Left lung (tissue), 10 donors: ENCODE measurements around the gene DEPDC7. TPM values are rescaled to one million over a fixed set of nuclear protein-coding genes. Genes with fewer than 3 reads are reported as not detected.

Experiments used
- ATAC-seq: fragments of 200-7000 bp; cut with Tn5 transposase; one replicate; pipeline ENCODE4 v1.9.1; 2020; ENCODE audit warnings: moderate library complexity
- DNase-seq, 4 donors: peaks; one replicate each; pipeline ENCODE4 v3.0.0-alpha.2; 2013 to 2020
- H3K27ac ChIP-seq, 2 donors: fragments of 200-600 bp; sonication (generic) in 1 of 2; one replicate each; pipeline versions ENCODE4 v1.5.0 to v1.8.0; 2020 to 2021
- H3K27me3 ChIP-seq, 2 donors: fragments of 200-600 bp; sonication (generic) in 1 of 2; one replicate each; pipeline versions ENCODE4 v1.5.0 to v1.8.0; 2020 to 2021
- H3K36me3 ChIP-seq, 2 donors: fragments of 200-600 bp; sonication (generic) in 1 of 2; one replicate each; pipeline versions ENCODE4 v1.5.0 to v1.8.0; 2020 to 2021
- H3K4me1 ChIP-seq, 2 donors: fragments of 200-600 bp; one replicate each; pipeline ENCODE4 v1.8.0; 2021
- H3K4me3 ChIP-seq, 2 donors: fragments of 200-600 bp; sonication (generic) in 1 of 2; one replicate each; pipeline versions ENCODE4 v1.5.0 to v1.8.0; 2020 to 2021; ENCODE audit warnings: mild to moderate bottlenecking in 1 of 2
- H3K9me3 ChIP-seq, 2 donors: fragments of 200-600 bp; sonication (generic) in 1 of 2; one replicate each; pipeline versions ENCODE4 v1.5.0 to v1.8.0; 2020 to 2021
- CTCF ChIP-seq, 2 donors: fragments of 200-600 bp; sonication (generic) in 1 of 2; IDR thresholded peaks; one replicate each; pipeline versions ENCODE4 v1.5.0 to v1.8.0; 2021; ENCODE audit warnings: antibody characterized with exemption in 2 of 2
- intact Hi-C, 2 donors: fragments of 100-400 bp; cut with DNase I; formaldehyde crosslinking; loops; one replicate each; pipeline versions ENCODE4 v1.11.2 to v1.14.2; 2022
- polyA plus RNA-seq, 6 donors: library from polyadenylated mRNA; unstranded; fragments of 120-200 nt; gene quantifications; one replicate each; pipeline ENCODE4 v1.2.1, GENCODE V29; 2013; ENCODE audit not compliant: insufficient read length in 6 of 6
- total RNA-seq, 2 donors: library from RNA; stranded (reverse); fragmentation: NEBNext Ultra II Directional; extraction: Animal tissue kit (Norgen Biotek cat#: 25700); gene quantifications; one replicate each; pipeline ENCODE4 v1.2.1, GENCODE V29; 2021
- donor health status: DM: no; HTN: yes; CAD: no.
- donor health status: DM: no; HTN: no; CAD: no.

The DEPDC7 gene
- total and polyA plus RNA-seq, 8 donors: 1.2 to 23.5 (median 18.5) TPM

- TF ChIP-seq CTCF (IDR thresholded peaks at IDR 0.05): no peak
- Histone ChIP-seq H3K27me3 (no peaks in the 10 kb centered on the region), H3K9me3 (no peaks in the 10 kb centered on the region), H3K4me3 (no peak overlapping the region), H3K36me3 (peaks cover 0 to 70% of the 10 kb centered on the region in 2 donors), H3K4me1 (peaks cover 0 to under 1% of the 10 kb centered on the region in 2 donors), H3K27ac (no peak overlapping the region)
- no peak for ATAC-seq
- no peak for DNase-seq
- intact Hi-C loops: no loop called here
Measured at GRCh38 chr11:33057284-33057683, 41.6 kb downstream of the DEPDC7 start.

GRCh38 chr11:33059331-33060007 lies 43.8 kb downstream of the DEPDC7 start:
- Histone ChIP-seq H3K9me3 (no peaks in the 10 kb centered on the region), H3K36me3 (peaks cover 0 to 79% of the 10 kb centered on the region in 2 donors), H3K4me1 (peaks cover 0 to 17% of the 10 kb centered on the region in 2 donors), H3K27me3 (no peaks in the 10 kb centered on the region), H3K27ac (no peak overlapping the region), H3K4me3 (no peak overlapping the region)
- ATAC-seq (no peak), DNase-seq (no peak)
- no peak for TF ChIP-seq CTCF (IDR thresholded peaks at IDR 0.05)
- intact Hi-C loops: no loop called here

GRCh38 chr11:33060271-33060670 lies 44.6 kb downstream of the DEPDC7 start:
- Histone ChIP-seq H3K27me3 (no peaks in the 10 kb centered on the region), H3K9me3 (no peaks in the 10 kb centered on the region), H3K27ac (no peak overlapping the region), H3K36me3 (peaks cover 0 to 72% of the 10 kb centered on the region in 2 donors), H3K4me1 (peaks cover 0 to 25% of the 10 kb centered on the region in 2 donors), H3K4me3 (no peak overlapping the region)
- DNase-seq (no peak), ATAC-seq (no peak)
- intact Hi-C loops: no loop called here
- TF ChIP-seq CTCF (IDR thresholded peaks at IDR 0.05): no peak

GRCh38 chr11:33062137-33062536 lies 46.5 kb downstream of the DEPDC7 start:
- H3K27me3 ChIP-seq: no peaks in the 10 kb centered on the region
- intact Hi-C loops: no loop called here
- H3K36me3 ChIP-seq: peaks cover 0 to 74% of the 10 kb centered on the region in 2 donors
- peaks cover 0 to 26% of the 10 kb centered on the region in 2 donors for H3K4me1 ChIP-seq
- ATAC-seq (no peak), DNase-seq (no peak)
- no peak overlapping the region for H3K4me3 ChIP-seq
- no peaks in the 10 kb centered on the region for H3K9me3 ChIP-seq
- H3K27ac ChIP-seq: no peak overlapping the region
- TF ChIP-seq CTCF (IDR thresholded peaks at IDR 0.05): no peak

- ATAC-seq (no peak), DNase-seq (no peak)
- no peaks in the 10 kb centered on the region for H3K9me3 ChIP-seq
- H3K4me1 ChIP-seq: peaks cover 0 to 26% of the 10 kb centered on the region in 2 donors
- H3K36me3 ChIP-seq: peaks cover 0 to 75% of the 10 kb centered on the region in 2 donors
- peak overlapping the region in 1 of 2 donors; percentile 82 for H3K27ac ChIP-seq
- no peak for TF ChIP-seq CTCF (IDR thresholded peaks at IDR 0.05)
- no peak overlapping the region for H3K4me3 ChIP-seq
- H3K27me3 ChIP-seq: no peaks in the 10 kb centered on the region
- intact Hi-C loops: no loop called here
Measured at GRCh38 chr11:33063326-33063881, 47.7 kb downstream of the DEPDC7 start.
